B cell (primary cell): ENCODE data around the gene TMEM30B.

Source experiments
- CTCF ChIP-seq: fragments of 200-600 bp; IDR thresholded peaks from one replicate; pipeline ENCODE4 v1.8.0; 2022; ENCODE audit warnings: antibody characterized with exemption, mild to moderate bottlenecking
- EZH2 ChIP-seq: IDR thresholded peaks from 2 replicates; pipeline ENCODE4 v1.6.1; 2012; ENCODE audit warnings: borderline replicate concordance, low read depth, mild to moderate bottlenecking, moderate library complexity, low read length; ENCODE audit not compliant: insufficient read depth, poor library complexity, severe bottlenecking

DNA sequence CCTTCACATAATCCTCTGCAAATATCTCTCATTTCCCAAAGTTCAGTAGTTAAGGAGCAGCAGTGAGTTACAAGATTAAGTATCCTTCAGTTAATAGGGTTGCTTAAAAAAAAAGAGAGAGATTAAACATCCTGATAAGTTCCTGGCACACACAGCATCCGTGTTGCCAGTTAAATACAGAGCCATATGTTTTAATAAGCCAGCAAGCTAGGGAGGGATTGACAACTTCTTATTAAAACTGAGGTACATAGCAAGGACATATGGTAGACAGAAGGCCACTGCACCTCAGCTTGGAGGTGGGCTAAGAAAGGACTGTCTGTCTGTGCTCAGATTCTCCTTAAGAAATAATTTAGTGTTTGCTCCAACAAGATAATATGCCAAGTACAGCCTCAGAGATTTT lies 9.6 kb upstream of the TMEM30B start:
- TF ChIP-seq CTCF: no peak
- TF ChIP-seq EZH2: no peak
